GM06990 (cell line): ENCODE measurements around the gene SORCS3.

ENCODE experiments used
- DNase-seq: peaks from one replicate; pipeline ENCODE4 v3.0.0-alpha.2; 2011; ENCODE audit not compliant: insufficient read length; ENCODE audit errors: extremely low read depth
- H3K27me3 ChIP-seq: replicated peaks from 2 replicates; pipeline ENCODE4 v1.6.0; 2011; ENCODE audit warnings: low read length; ENCODE audit not compliant: control insufficient read depth, insufficient read depth
- H3K36me3 ChIP-seq: 2 replicates; pipeline ENCODE4 v1.5.1; 2011; ENCODE audit warnings: low read length; ENCODE audit not compliant: control insufficient read depth, insufficient read depth
- H3K4me3 ChIP-seq: replicated peaks from 2 replicates; pipeline ENCODE4 v1.5.1; 2011; ENCODE audit warnings: low read depth, mild to moderate bottlenecking, control low read depth, low read length
- TF ChIP-seq, protein P1 (sequence below): IDR thresholded peaks from 2 replicates; pipeline ENCODE4 v1.5.1; 2011; ENCODE audit warnings: low read length, control low read depth, mild to moderate bottlenecking, inconsistent platforms; ENCODE audit not compliant: insufficient read depth, poor library complexity, severe bottlenecking

The SORCS3 gene

DNA sequence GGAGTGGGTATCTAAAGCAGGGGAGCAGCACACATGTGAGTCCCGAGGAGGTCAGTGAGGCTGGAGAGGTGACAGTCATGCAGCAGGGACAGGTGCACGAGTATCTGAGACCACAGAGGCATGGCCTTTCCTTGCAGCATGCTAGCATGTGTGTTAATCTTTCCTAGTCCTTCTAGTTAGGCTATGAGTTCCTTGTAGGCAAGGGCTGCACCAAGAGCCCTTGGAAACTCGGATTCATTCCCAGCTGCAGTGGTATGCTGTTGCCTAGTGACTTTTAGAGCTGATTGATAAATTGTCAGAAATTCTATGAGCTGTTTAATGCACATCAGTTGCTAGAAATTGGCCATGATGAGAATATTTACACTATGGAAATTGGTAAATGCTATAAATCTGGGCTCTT is 132.0 kb downstream of the SORCS3 start:
- no peak for DNase-seq
- H3K36me3 ChIP-seq, result no peaks in the 10 kb centered on the region
- no peak overlapping the region for H3K4me3 ChIP-seq
- no peaks in the 10 kb centered on the region for H3K27me3 ChIP-seq
- TF ChIP-seq, protein P1, sequence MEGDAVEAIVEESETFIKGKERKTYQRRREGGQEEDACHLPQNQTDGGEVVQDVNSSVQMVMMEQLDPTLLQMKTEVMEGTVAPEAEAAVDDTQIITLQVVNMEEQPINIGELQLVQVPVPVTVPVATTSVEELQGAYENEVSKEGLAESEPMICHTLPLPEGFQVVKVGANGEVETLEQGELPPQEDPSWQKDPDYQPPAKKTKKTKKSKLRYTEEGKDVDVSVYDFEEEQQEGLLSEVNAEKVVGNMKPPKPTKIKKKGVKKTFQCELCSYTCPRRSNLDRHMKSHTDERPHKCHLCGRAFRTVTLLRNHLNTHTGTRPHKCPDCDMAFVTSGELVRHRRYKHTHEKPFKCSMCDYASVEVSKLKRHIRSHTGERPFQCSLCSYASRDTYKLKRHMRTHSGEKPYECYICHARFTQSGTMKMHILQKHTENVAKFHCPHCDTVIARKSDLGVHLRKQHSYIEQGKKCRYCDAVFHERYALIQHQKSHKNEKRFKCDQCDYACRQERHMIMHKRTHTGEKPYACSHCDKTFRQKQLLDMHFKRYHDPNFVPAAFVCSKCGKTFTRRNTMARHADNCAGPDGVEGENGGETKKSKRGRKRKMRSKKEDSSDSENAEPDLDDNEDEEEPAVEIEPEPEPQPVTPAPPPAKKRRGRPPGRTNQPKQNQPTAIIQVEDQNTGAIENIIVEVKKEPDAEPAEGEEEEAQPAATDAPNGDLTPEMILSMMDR, result no peak

- no peak overlapping the region for H3K4me3 ChIP-seq
- TF ChIP-seq, protein P1, result no peak
- no peaks in the 10 kb centered on the region for H3K36me3 ChIP-seq
- no peak for DNase-seq
- no peaks in the 10 kb centered on the region for H3K27me3 ChIP-seq
These were observed 133.1 kb downstream of the SORCS3 start for GRCh38 chr10:104774234-104774633.

DNA sequence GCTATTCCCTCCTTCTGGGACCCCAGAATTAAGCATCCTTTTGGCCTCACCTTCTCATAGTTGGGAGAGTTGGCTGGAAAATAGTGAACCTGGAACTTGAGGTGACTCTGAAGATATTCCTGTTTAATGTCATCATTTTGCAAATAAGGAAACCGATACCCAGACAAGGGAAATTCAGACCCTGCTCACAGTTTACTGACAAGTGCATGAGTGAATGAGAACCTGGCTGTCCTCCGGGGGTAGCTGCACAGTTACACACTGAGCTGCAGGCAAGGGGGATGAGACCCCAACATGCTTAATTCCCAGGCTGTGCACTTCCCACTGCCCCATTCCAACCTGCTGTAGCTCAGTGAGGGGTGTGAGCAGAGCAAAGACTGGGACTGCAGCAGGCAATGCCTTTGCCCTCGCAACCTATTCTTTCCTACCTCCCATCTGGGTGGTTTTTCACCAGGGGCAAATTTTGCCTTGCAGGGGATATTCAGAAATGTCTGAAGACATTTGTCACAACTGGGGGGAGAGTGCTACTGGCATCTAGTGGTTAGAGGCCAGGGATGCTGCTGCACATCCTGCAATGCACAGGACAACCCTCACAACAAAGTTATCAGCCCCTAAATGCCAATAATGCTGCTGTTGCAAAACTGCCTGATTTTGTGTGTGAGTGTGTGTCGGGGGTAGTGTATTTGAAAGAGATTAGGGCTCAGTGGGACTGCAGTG is 136.2 kb downstream of the SORCS3 start:
- TF ChIP-seq, protein P1, result peak; percentile 37
- Histone ChIP-seq H3K36me3 (no peaks in the 10 kb centered on the region), H3K4me3 (no peak overlapping the region), H3K27me3 (no peaks in the 10 kb centered on the region; the same call in 1 of the 2 replicates)
- DNase-seq, result no peak

DNA sequence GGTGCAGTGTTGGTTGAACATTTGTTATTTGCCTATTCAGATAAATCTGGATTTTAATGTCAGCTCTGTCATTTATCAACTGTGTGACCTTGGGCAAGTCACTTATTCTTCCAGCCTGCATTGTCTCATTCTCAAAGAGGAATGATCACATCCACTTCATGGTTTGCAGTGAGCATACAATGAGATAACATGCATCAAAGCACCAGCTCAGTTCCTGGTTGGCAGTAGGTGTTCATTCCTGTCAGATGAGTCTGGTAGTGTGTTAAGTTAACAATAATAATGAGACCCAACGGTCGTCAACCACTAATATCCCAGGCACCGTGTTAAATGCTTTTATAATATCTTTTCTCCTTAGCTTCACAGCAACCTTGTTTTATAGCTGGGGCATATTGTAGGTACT is 137.3 kb downstream of the SORCS3 start:
- no peak overlapping the region for H3K4me3 ChIP-seq
- DNase-seq, result no peak
- TF ChIP-seq, protein P1, result no peak
- no peaks in the 10 kb centered on the region; the same call in 1 of the 2 replicates for H3K27me3 ChIP-seq
- no peaks in the 10 kb centered on the region for H3K36me3 ChIP-seq

DNA sequence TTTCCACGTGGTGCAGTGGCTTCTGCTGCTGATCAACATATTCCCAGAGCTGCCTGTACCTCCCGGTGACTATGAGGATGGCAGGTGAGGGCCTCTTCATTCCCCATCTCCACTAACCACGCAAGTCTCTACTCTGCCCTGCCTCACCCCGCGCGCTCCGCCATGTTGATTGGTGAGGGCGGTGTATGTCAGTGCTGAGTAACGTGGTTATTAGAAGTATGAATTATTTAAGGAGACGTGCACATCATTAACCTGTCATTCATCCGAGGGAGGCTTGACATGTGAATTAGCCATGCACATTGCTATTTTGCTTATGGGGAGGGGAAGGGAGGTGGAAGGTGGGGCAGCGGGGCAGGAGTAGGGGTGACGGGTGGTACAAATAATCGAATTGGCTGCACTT is 138.6 kb downstream of the SORCS3 start:
- Histone ChIP-seq H3K36me3 (no peaks in the 10 kb centered on the region), H3K4me3 (no peak overlapping the region), H3K27me3 (no peaks in the 10 kb centered on the region; the same call in 1 of the 2 replicates)
- DNase-seq, result no peak
- TF ChIP-seq, protein P1, result no peak
